ENCODE measurements around the gene GPR146.
"Not testable (repeated sequence)": the region's sequence is repeated elsewhere in the genome, so short reads cannot be mapped to it uniquely, and the experiment has no call there.

GPR146 gene

GRCh38 chr7:1058311-1058710, 14.0 kb downstream of the GPR146 start:
- no peak for DNase-seq (ENCODE audit: low read depth in 2 of 2)

DNA sequence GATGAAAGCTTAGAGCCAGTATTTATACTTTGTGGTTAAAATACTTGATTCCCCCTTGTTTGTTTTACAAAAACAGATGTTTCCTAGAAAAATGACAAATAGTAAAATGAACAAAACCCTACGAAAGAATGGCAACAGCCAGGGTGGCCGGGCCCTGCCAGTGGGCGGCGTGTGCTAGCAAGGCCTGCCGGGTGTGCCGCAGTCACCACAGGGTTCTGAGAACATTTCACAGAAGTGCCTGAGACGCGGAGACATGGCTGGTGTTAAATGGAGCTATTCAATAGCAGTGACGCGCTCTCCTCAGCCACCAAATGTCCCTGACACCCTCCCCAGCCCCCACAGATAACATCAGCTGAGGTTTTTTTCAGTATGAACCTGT, 14.5 kb downstream of the GPR146 start:
- peak in 1 of 2 experiments; percentile 10 for DNase-seq (ENCODE audit: low read depth in 2 of 2)

DNA sequence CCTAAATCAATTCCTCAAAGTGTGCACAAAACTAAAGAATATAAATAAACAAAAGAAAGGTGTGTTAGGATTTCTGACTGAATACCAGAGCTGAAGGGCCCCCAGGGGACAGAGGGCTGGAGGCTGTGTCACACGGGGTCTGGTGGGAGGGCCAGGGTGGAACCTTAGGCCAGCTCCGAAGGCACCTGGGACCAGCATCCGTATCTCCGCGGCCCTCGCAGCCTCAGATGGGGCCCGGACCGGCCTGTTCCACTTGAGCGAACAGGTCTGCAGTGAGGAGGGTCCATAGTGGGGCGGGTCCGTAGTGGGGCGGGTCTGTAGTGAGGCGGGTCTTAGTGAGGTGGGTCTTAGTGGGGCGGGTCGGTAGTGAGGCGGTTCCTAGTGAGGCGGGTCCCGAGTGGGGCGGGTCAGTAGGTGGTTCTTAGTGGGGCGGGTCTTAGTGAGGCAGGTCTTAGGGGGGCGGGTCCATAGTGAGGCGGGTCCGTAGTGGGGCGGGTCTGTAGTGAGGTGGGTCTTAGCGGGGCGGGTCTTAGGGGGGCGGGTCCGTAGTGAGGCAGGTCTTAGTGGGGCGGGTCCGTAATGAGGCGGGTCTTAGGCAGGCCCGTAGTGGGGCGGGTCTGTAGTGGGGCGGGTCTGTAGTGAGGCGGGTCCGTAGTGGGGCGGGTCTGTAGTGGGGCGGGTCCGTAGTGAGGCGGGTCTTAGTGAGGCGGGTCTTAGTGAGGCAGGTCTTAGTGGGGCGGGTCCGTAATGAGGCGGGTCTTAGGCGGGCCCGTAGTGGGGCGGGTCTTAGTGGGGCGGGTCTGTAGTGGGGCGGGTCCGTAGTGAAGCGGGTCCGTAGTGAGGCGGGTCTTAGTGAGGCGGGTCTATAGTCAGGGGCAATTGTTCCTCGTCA, 15.1 kb downstream of the GPR146 start:
- no peak for DNase-seq (ENCODE audit: low read depth in 2 of 2)

DNA sequence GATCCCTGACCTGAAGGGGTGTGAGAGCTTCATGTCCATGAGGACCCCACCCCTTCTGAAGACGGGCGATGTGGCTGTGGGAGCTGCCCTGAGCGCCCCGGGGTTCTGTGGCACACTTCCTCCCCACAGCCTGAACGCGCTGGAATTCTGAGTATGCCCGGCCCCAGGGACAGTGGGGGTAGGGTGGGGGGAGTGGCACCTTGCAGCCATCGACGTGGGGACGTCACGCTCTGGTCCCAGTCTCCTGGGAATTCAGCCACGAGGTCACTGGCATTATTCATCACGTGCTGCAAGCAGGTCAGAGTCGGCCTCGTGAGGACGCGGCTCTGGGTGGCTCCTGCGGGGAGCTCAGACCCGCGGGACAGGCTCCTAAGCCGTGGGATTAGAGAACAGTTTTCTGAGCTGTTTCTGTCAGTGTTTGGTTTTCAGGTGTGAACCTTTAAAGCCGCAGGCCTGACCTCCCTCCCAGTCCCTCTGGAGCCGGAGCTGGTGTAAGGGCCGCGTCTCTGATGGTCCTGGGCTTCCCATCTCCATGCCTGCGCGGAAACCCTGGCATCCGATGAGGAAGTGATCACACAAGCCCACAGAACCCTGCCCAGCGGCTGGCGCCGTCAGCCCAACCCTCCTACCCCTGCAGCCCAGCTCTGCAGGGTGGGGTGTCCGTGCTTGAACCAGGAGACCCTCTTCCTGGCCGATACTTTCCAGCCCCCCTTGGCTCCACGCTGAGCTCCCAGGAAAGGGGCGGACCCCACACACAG, 16.1 kb downstream of the GPR146 start:
- DNase-seq (ENCODE audit: low read depth in 2 of 2) = no peak

GRCh38 chr7:1061180-1061579, 16.8 kb downstream of the GPR146 start:
- no peak for DNase-seq (ENCODE audit: low read depth in 2 of 2)

GRCh38 chr7:1062296-1063294, 18.2 kb downstream of the GPR146 start:
- no peak for DNase-seq (ENCODE audit: low read depth in 2 of 2)

GRCh38 chr7:1063361-1063760, 19.0 kb downstream of the GPR146 start:
- DNase-seq (ENCODE audit: low read depth in 2 of 2) = no peak

DNA sequence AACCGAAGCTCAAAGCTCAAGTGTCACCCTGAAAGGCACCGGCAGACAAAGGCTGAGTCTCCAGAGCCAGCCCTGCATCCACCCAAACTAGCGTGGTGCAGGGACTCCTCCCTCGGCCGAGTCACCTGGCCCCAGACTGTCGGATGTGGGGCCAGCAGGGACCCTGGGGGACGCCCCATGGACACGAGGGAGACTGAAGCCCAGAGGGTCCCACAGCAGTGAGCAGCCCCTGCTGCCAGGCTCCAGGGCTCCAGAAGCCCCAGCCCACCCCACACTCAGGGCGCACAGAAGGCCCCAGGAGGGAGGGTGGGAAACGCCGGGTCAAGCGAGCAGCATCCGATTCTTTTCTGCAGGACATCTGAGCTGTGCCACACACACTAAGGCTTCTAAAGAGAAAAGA, 20.2 kb downstream of the GPR146 start:
- no peak for DNase-seq (ENCODE audit: low read depth in 2 of 2)

DNA sequence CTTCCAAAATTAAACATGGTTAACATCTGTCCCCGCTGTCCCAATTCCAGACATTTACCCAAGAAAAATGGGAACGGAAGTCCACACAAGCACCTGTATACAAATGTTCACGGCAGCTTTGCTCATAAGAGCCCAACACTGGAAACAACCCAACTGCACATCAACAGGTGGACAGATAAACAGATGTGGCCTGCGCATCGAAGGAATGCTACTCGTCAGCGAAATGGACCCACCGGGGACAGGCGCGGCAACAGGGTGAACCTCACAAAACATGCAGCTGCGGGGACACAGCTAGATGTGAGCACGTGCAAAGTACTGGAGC, 20.9 kb downstream of the GPR146 start:
- DNase-seq (ENCODE audit: low read depth in 2 of 2) = no peak

DNA sequence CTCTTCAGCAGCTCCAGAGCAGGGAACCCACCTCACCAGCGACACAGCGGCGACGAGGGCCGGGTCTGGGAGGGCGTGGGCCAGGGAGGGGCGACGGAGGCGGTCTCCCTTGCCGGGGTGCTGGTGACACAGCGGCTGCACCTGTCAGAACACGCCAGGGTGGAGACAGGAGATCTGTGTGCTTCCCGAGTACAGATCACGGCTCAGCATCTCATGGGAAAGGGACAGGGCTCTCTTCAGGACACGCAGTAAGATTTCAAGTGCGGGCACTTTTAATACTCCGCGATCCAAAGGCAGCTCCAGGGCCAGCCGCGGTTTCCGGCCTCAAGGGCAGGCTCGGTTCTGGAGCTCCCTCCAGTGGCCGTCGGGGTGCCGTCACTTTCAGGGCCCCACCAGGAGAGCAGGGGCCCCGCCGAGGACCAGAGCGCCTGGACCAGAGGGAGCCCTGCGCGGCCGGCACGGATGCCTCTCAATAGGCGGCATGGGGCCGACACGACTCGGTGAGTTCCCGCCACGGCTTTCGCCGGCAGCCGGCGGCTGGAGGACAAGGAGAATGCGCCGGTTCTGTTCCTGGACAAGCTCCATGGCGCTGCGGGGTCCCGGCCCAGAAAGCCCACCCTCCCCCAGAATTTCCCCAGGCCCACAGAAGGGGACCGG, 21.4 kb downstream of the GPR146 start:
- no peak for DNase-seq (ENCODE audit: low read depth in 2 of 2)

GRCh38 chr7:1066242-1066588, 21.9 kb downstream of the GPR146 start:
- DNase-seq (ENCODE audit: low read depth in 2 of 2) = no peak

- no peak for DNase-seq (ENCODE audit: low read depth in 2 of 2)
These were observed 23.7 kb downstream of the GPR146 start for GRCh38 chr7:1068013-1068412.

GRCh38 chr7:1068619-1069018, 24.3 kb downstream of the GPR146 start:
- DNase-seq (ENCODE audit: low read depth in 2 of 2) = no peak

DNA sequence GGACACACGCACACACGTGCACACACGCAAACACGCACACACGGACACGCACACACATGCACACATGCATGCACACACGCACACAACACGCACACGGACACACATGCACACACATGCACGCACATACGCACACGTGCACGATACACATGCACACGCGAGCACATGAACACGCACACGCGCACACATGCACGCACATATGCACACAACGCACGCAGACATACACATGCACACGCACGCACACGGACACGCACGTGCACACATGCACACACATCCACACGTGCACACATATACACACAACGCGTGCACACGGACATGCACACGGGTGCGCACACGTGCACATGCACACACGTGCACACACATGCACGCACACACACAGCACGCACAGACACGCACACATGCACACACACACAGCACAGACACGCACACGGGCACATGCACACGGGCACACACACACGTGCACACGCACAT, 26.2 kb downstream of the GPR146 start:
- DNase-seq (ENCODE audit: low read depth in 2 of 2) = no peak

DNA sequence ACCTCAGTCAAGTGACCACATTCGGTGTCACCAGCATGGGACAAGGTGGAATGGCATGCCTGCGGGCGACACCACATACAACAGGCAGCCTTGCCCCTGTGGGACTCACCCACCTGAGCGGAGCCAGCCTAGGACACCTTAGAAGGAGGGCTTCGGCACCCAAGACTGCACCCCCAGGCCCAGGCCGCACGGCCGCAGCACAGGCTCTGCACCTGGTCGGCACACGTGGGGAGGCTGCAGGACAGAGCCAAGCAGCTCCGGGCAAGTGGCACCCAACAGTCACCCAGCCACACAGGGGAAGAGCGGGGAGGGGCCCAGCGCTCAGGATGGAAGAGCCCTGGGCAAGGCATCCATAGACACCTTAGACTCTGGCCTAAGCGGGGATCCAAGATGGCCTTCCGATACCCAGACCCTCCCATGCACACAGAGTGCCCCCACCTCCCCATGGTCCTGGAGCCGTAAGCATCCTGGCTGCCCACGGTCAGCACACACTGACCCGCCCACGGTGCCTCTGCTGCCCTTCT, 27.4 kb downstream of the GPR146 start:
- no peak for DNase-seq (ENCODE audit: low read depth in 2 of 2)

DNA sequence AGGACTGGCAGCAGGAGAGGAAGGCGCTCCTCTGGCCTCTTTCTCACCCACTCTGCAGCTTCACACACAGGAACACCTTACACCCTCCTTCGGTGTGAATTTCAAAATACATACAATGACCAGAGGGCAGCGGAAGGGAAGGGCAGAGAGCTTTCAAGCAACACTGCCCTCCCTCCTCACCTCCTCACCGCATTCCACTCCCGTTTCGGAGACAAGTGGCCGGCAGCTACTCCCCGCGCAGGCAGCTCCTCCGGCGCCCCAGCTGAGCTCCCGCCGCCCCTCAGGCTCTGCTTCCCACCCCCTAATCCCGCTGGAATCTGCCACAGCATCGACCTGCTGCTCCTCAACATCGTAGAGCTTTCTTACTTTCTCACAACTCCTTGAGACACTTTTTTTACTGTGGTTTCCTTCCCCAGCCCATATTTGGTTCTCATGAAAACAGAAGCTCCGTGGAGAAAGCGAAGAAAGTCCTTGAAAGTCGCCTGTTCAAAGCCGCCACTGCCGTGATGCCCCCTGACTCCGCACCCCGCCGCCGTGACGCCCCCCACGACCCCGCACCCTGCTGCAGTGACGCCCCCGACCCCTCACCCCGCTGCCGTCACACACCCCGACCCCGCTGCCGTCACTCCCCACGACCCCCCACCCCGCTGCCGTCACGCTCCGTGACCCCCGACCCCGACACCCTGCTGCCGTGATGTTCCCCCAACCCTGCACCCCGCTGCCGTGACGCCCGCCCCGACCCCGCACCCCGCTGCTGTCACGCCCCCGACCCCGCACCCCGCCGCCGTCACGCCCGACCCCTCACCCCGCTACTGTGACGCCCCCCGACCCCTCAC, 29.0 kb downstream of the GPR146 start:
- no peak for DNase-seq (ENCODE audit: low read depth in 2 of 2)

- not testable (repeated sequence) for DNase-seq (ENCODE audit: low read depth in 2 of 2)
These were observed 29.7 kb downstream of the GPR146 start for GRCh38 chr7:1074018-1074417.

GRCh38 chr7:1074593-1075431, 30.5 kb downstream of the GPR146 start:
- DNase-seq (ENCODE audit: low read depth in 2 of 2) = no peak

Data from fibroblast of skin of left biceps (primary cell).